ENCODE data around the gene FXYD7. TPM values are rescaled to one million over a fixed set of nuclear protein-coding genes. Genes with fewer than 3 reads are reported as not detected.

The FXYD7 gene
- total RNA-seq, 2 experiments from 2014 or later: 0.50 to 6.1 TPM

DNA sequence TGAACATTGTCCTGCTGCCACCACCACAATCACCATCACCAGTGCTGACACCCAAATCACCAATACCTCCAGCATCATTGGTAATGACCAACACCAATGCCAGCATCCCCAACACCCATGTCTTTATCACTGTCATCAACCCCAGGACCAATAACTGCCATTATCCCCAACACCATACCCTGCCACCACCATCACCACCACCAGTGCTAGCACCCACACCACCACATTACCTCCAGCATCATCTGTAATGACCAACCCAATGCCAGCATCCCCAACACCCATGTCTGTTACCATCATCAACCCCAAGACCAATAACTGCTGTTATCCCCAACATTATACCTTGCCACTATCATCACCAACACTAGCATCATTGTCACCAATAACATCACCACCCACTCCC lies 10.8 kb upstream of the FXYD7 start:
- BruUV-seq (replicated peaks): no TSS peak
- H3K9me2 ChIP-seq (ENCODE audit: insufficient read depth, low read length): no peaks in the 10 kb centered on the region
- TF ChIP-seq EZH2phosphoT487 (IDR thresholded peaks at IDR 0.05; ENCODE audit: borderline replicate concordance, low read depth, low read length) (no peak), CTCF (conservative IDR thresholded peaks at IDR 0.05; ENCODE audit: low read length) (no peak)
- ChIA-PET POLR2A (no interaction called here), CTCF (ENCODE audit: unreplicated experiment) (no interaction called here)
- no peaks in the 10 kb centered on the region for H3K79me2 ChIP-seq (ENCODE audit: insufficient read depth, low read depth, low read length)
- H3K9me3 ChIP-seq (ENCODE audit: low read length): no peaks in the 10 kb centered on the region
- peaks cover 6% of the 10 kb centered on the region for H3K4me1 ChIP-seq (ENCODE audit: insufficient read depth, low read length, poor library complexity, severe bottlenecking)
- intact Hi-C loops (cut with micrococcal nuclease; ENCODE audit: unreplicated experiment): no loop called here
- no peaks in the 10 kb centered on the region for H3K36me3 ChIP-seq (ENCODE audit: insufficient read depth, low read length)
- H4K20me1 ChIP-seq (ENCODE audit: insufficient read depth, low read length): no peaks in the 10 kb centered on the region
- DNase-seq (ENCODE audit: low spot score): no peak
- no peak overlapping the region for H3K4me3 ChIP-seq (ENCODE audit: low read depth, low read length, poor library complexity, severe bottlenecking)
- H2AFZ ChIP-seq (ENCODE audit: low read length): no peak overlapping the region
- no peak overlapping the region for H3K27ac ChIP-seq (ENCODE audit: low read depth, low read length, poor library complexity, severe bottlenecking)
- H3K4me2 ChIP-seq (ENCODE audit: low read length): no peak overlapping the region

DNA sequence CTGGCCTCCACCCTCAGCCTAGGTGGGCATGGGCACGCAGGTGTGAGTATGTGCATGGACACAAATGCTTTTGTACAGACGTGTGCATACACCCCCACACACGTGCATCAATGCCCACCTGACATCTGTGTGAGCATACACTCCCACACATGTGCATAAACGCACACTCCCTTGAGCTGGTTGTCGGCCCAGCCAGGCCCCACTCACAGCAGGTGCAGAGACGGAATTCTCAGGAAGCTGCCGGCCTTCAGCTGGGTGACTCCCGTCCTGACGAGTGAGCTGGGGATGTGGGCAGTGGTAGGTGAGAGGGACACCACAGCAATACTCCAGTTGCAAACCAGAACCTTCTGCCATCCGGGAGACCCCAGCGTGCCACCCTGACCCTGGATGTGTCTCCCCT lies 9.2 kb upstream of the FXYD7 start:
- no peak overlapping the region for H3K27ac ChIP-seq (ENCODE audit: low read depth, low read length, poor library complexity, severe bottlenecking)
- ChIA-PET CTCF (ENCODE audit: unreplicated experiment) (interaction anchor here (1.2 kb wide), 1 partner anchor 67 kb away, joined by 5 read pairs; no protein-coding TSS in a partner anchor), POLR2A (no interaction called here)
- H2AFZ ChIP-seq (ENCODE audit: low read length): no peak overlapping the region
- H3K9me3 ChIP-seq (ENCODE audit: low read length): no peaks in the 10 kb centered on the region
- H4K20me1 ChIP-seq (ENCODE audit: insufficient read depth, low read length): no peaks in the 10 kb centered on the region
- peaks cover 6% of the 10 kb centered on the region for H3K4me1 ChIP-seq (ENCODE audit: insufficient read depth, low read length, poor library complexity, severe bottlenecking)
- intact Hi-C loops (cut with micrococcal nuclease; ENCODE audit: unreplicated experiment): loop anchor here (2.0 kb wide), 1 partner anchor 43 kb away; no protein-coding TSS in a partner anchor
- no peak overlapping the region for H3K4me3 ChIP-seq (ENCODE audit: low read depth, low read length, poor library complexity, severe bottlenecking)
- no peaks in the 10 kb centered on the region for H3K36me3 ChIP-seq (ENCODE audit: insufficient read depth, low read length)
- H3K4me2 ChIP-seq (ENCODE audit: low read length): no peak overlapping the region
- no peak for TF ChIP-seq CTCF (conservative IDR thresholded peaks at IDR 0.05; ENCODE audit: low read length)
- TF ChIP-seq EZH2phosphoT487 (IDR thresholded peaks at IDR 0.05; ENCODE audit: borderline replicate concordance, low read depth, low read length): no peak
- no peaks in the 10 kb centered on the region for H3K9me2 ChIP-seq (ENCODE audit: insufficient read depth, low read length)
- H3K79me2 ChIP-seq (ENCODE audit: insufficient read depth, low read depth, low read length): no peaks in the 10 kb centered on the region
- DNase-seq (ENCODE audit: low spot score): no peak
- no TSS peak for BruUV-seq (replicated peaks)

GRCh38 chr19:35134601-35135242 lies 8.3 kb upstream of the FXYD7 start, which contains the start of gene LGI4:
Gene LGI4, minus strand, starts transcription at chr19:35135059. Its CDS starts 379 bp downstream, at chr19:35134680.
- Histone ChIP-seq H4K20me1 (ENCODE audit: insufficient read depth, low read length) (no peaks in the 10 kb centered on the region), H3K36me3 (ENCODE audit: insufficient read depth, low read length) (no peaks in the 10 kb centered on the region), H3K9me3 (ENCODE audit: low read length) (no peaks in the 10 kb centered on the region), H2AFZ (ENCODE audit: low read length) (no peak within 1 kb of the TSS), H3K4me1 (ENCODE audit: insufficient read depth, low read length, poor library complexity, severe bottlenecking) (peaks cover 6% of the 10 kb centered on the region), H3K79me2 (ENCODE audit: insufficient read depth, low read depth, low read length) (no peaks in the 10 kb centered on the region), H3K4me2 (ENCODE audit: low read length) (no peak within 1 kb of the TSS; the same call in 1 of the 2 replicates), H3K4me3 (ENCODE audit: low read depth, low read length, poor library complexity, severe bottlenecking) (no peak within 1 kb of the TSS), H3K27ac (ENCODE audit: low read depth, low read length, poor library complexity, severe bottlenecking) (no peak within 1 kb of the TSS), H3K9me2 (ENCODE audit: insufficient read depth, low read length) (no peaks in the 10 kb centered on the region)
- POLR2A ChIA-PET: no interaction called here
- no TSS peak for BruUV-seq (replicated peaks)
- intact Hi-C loops (cut with micrococcal nuclease; ENCODE audit: unreplicated experiment): loop anchor here (1.0 to 2.0 kb wide), 3 partner anchors 20 to 67 kb away; no protein-coding TSS in a partner anchor
- CTCF ChIA-PET (ENCODE audit: unreplicated experiment): interaction anchor here (1.2 kb wide), 1 partner anchor 68 kb away, joined by 5 read pairs; no protein-coding TSS in a partner anchor
- TF ChIP-seq CTCF (conservative IDR thresholded peaks at IDR 0.05; ENCODE audit: low read length) (no peak), EZH2phosphoT487 (IDR thresholded peaks at IDR 0.05; ENCODE audit: borderline replicate concordance, low read depth, low read length) (no peak)
- no peak for DNase-seq (ENCODE audit: low spot score)

Measured in OCI-LY7 (cell line).